RCC 7860 (cell line): ENCODE data around the gene EMC6.
"Not testable (repeated sequence)": the region's sequence is repeated elsewhere in the genome, so short reads cannot be mapped to it uniquely, and the experiment has no call there.

Experiments
- DNase-seq: peaks from one replicate; pipeline ENCODE4 v3.0.0-alpha.2; 2015; ENCODE audit warnings: low spot score
- FAIRE-seq: peaks from 2 replicates; lab custom pipeline; 2012; peaks lifted over from hg19 to GRCh38; lab: Jason Lieb, UNC

Gene EMC6

GRCh38 chr17:3704931-3705717 lies 36.5 kb downstream of the EMC6 start:
- no peak for FAIRE-seq
- no peak for DNase-seq

GRCh38 chr17:3705718-3705984 lies 37.0 kb downstream of the EMC6 start:
- DNase-seq, FAIRE-seq: not testable (repeated sequence)

GRCh38 chr17:3708366-3708765 lies 39.8 kb downstream of the EMC6 start:
- DNase-seq = no peak
- no peak for FAIRE-seq

GRCh38 chr17:3710951-3711383 lies 42.4 kb downstream of the EMC6 start:
- no peak for FAIRE-seq

GRCh38 chr17:3712811-3713463 lies 44.3 kb downstream of the EMC6 start:
- DNase-seq (no peak), FAIRE-seq (no peak)

More at GRCh38 chr17:3710951-3711383, 42.4 kb downstream of the EMC6 start:
- DNase-seq = peak; percentile 48

GRCh38 chr17:3715296-3715695 lies 46.7 kb downstream of the EMC6 start:
- FAIRE-seq (no peak), DNase-seq (no peak)

- no peak for FAIRE-seq
- no peak for DNase-seq
Measured at GRCh38 chr17:3718201-3718600, 49.6 kb downstream of the EMC6 start.

GRCh38 chr17:3719265-3719664 lies 50.7 kb downstream of the EMC6 start:
- FAIRE-seq = no peak
- DNase-seq = no peak
